Measurements from ENCODE around the gene PRCP.

DNA sequence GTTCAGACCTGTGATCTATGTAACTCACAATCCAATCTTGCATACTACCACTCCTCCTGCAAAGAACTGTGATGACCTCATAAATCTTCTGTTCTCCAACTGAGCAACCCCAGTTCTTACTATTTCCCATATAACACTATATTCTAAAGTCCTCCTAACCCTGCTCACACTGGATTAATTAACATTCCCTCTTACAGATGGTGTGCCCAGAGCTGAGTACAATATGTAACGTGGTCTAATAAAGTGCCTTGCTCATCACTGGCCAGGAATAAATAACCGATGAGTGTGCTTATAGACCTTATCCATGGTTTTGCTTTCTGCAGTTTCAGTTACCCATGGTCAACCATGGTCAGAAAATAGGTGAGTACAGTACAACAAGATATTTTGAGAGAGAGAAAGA lies 28.6 kb downstream of the PRCP start:
- TF ChIP-seq YY1 (IDR thresholded peaks at IDR 0.05; ENCODE audit: insufficient read depth, insufficient read length) (no peak), SUZ12 (IDR thresholded peaks at IDR 0.05; ENCODE audit: extremely low read depth, insufficient read depth, insufficient read length) (no peak), ZNF274 (IDR thresholded peaks at IDR 0.05; ENCODE audit: low read depth, low read length) (no peak)

All from NT2/D1 (cell line).